OCI-LY3 (cell line): ENCODE results near the gene ARHGEF6.

Experiments
- CTCF ChIP-seq: fragments of 200-600, 300-600 bp; sonication (generic); IDR thresholded peaks from 2 replicates; pipeline ENCODE4 v1.5.1; 2014; ENCODE audit warnings: antibody characterized with exemption, low read length, low read depth
- EZH2phosphoT487 ChIP-seq: fragments of 200-600 bp; shearing (Covaris generic); IDR thresholded peaks from 2 replicates; pipeline ENCODE4 v1.6.1; 2018; ENCODE audit warnings: antibody characterized with exemption, mixed run types, low read depth

GRCh38 chrX:136752346-136752745 lies 28.4 kb downstream of the ARHGEF6 start:
- no peak for TF ChIP-seq CTCF
- TF ChIP-seq EZH2phosphoT487: no peak
